Right ventricle myocardium superior (tissue), 1 donor: ENCODE data around the gene PLA2G4A. TPM values are rescaled to one million over a fixed set of nuclear protein-coding genes. Genes with fewer than 3 reads are reported as not detected.

Experiments used
- ATAC-seq: fragments of 200-7000 bp; cut with Tn5 transposase; one replicate; pipeline ENCODE4 v1.9.1; 2020; ENCODE audit warnings: mild to moderate bottlenecking; ENCODE audit not compliant: poor library complexity
- DNase-seq: peaks from one replicate; pipeline ENCODE4 v3.0.0-alpha.2; 2020
- intact Hi-C: fragments of 100-400 bp; cut with DNase I; formaldehyde crosslinking; loops from one replicate; pipeline ENCODE4 v1.11.2; 2022
- total RNA-seq: library from RNA; stranded (reverse); fragmentation: NEBNext Ultra II Directional; extraction: Animal tissue kit (Norgen Biotek cat#: 25700); gene quantifications from one replicate; pipeline ENCODE4 v1.2.1, GENCODE V29; 2021
- donor health status: DM: no; HTN: yes; CAD: no; lungs with severe emphysema.

The PLA2G4A gene
- total RNA-seq, 1 donor from 2014 or later = 2.1 TPM

DNA sequence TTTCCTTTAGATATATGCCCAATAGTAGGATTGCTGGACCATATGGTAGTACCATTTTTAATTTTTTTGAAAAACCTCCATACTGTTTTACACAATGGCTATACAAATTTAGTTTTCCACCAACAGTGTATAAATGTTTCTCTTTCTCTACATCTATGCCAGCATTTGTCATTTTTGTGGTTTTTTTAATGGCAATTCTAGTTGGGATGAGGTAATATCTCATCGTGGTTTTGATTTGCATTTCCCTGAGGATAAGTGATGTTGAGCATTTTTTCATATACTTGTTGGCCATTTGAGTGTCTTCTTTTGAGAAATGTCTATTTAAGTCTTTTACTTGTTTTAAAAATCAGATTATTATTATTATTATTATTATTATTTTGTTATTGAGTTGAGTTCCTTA, 35.5 kb downstream of the PLA2G4A start:
- no peak for DNase-seq
- intact Hi-C loops = no loop called here
- no peak for ATAC-seq

DNA sequence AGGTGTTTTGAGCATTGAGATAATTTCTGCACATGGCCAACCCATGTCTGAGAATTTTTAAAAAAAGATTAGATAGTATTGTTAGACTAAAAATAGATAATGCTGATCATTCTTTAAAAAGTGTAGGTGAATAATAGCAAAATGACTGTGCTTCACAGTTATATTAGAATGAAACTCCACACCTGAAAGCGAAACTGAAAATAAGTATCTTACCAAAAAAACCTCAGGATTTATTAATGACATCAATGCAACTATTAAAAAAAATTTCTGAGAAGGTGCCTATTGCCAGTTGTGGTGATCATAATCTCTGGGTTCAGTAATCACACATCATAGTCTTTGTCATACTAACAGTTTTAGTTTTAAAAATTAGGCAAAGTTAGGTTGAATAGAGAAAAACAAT, 36.5 kb downstream of the PLA2G4A start:
- intact Hi-C loops = no loop called here
- ATAC-seq = no peak
- no peak for DNase-seq

DNA sequence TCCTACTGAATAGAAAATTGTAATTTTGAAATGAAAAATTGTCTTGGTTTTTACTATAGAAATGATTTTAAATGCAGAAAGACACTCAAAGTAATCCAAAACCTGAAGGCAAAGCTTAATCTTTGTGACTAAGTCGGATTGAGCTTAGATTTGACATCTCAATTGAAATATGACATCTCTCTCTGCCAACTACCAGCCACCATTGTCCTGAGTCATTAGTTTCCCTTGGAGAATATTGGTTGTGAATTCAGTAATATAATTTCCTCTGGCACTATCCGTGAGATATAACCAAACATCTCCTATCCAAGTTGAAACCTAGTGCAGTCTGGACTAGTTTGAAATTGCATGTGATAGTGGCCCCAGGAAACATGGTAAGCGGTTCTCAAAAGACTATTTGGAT, 37.1 kb downstream of the PLA2G4A start:
- no peak for ATAC-seq
- intact Hi-C loops = no loop called here
- DNase-seq = no peak

DNA sequence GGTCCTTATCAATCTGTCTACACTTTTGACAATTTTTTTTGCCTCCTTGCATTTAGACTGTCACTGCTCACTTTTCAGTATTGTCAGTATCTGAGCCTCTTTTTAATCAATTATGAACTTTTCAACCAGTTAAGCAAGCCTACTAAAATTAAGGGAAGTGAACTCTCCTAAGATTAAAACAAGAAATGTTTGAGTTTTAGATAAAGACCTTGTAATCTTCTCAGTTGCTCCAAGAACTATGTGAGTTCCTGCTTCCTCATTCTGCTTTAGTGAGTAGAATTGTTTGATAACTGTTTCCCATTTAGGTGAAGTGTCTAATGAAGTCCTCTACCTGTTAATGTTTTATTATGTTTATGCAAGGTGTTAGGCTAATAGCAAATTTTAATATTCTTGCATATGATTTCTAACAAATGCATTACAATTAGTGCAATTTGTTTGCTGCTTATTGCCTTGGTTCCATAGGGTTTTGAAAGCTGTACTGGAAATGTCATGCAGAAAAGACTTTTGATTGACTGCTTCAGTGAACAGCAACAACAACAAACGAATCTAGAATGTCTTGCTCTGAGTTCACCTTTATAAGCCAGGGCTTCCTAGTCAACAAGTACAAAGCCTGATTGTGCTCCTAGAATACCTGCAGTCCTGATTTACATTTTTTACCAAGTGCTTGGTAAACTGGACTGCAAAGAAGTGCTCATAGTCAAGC, 40.9 kb downstream of the PLA2G4A start:
- ATAC-seq (no peak), DNase-seq (no peak)
- intact Hi-C loops = no loop called here

DNA sequence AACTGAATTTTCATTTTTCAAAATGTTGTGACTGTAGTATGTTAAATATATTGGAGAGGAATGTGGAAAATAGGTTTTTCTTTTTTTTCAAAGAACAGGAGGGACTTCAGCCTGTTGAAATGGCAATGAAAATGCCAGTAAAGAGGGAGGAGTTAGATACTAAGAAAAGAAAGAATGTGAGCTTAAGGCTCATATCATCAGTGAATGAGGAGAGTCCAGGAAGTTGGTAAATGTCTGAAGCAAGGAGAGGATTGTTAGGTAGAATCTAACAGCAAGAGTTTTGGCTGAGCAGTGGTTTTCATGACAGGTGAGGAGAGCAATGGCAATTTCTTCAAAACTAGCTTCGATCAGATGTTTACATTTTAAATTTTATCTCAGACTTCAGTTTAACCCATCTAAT, 43.0 kb downstream of the PLA2G4A start:
- ATAC-seq (no peak), DNase-seq (no peak)
- intact Hi-C loops = no loop called here

DNA sequence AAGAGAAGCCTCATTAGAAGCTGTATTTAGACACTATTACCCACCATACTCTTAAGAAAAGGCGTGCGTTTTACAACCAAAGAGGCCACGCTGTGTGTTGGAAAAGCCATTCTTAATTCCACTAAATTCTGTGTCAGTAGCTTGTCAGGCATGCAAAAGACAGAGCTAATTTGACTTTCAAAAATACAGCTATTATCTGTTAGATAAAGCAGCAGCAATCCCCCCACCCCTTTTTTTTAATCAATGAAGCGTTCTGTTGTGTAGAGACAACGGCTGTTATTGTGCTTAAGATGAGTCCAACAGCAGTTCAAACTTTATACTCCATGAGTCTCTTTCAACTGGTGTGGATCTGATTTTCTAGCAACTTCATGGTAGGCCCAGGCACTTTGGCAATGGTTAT, 43.5 kb downstream of the PLA2G4A start:
- intact Hi-C loops = no loop called here
- ATAC-seq = no peak
- no peak for DNase-seq

DNA sequence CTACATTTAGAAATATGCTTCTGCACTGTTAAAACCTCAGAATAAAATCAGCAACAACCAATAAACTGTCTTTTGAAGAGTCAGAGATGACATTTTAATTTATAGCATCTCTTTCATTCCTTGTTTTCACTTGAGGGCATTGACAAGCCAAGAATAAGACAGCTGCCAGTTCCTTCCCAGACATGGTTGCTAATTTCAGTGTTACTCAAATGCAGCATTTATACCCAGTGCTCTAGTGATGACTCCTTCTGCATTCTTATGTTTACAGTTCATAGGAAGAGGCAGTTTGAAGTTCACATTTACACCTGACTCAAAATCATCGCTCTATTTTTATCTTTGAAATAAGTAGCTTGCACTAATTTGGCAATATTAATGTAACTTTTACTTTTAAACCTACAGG, 44.9 kb downstream of the PLA2G4A start:
- no peak for DNase-seq
- ATAC-seq = no peak
- intact Hi-C loops = no loop called here

DNA sequence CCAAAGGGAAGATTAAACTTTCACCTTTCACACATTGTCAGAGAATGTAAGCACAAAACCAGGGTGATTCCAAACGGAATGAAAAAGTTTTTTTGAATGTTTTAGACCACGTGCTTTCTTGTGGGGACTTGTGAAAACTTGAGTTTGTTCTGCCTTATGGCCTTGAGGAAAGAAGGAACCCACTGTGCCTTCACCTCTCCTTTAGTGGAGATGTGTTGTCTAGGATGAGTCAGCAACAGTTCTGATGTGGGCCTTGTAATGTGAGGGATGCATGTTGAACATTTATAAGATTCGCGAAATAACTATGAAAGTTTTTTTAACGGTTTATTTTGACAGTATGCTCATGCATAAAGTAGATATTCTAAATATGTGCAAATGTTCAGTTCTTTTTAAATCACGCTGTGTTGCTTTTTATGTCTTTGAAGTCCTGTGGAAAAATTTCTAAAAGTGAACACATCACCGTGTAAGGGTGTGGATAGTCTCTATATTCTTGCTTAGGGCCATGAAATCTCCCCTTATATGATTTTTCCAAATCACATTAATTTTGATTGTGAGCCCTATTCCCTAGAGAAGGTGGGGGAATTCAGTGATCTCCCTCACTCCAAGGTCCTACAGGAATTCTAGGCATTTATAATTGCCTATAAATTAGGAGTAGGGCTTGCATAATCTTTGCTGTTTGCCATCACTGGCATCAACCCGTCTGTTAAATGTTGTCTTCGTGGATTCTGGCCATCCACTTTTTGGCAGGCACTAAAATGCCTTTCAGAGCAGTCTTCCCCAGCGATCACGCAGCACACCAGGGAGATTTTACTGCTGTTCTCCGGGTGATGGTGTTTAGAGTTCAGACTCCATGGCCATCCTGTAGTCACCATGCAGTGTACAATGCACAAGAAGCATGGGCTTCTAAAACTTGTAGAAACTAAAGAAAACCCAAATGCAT, 47.4 kb downstream of the PLA2G4A start:
- intact Hi-C loops = no loop called here
- ATAC-seq = no peak

DNA sequence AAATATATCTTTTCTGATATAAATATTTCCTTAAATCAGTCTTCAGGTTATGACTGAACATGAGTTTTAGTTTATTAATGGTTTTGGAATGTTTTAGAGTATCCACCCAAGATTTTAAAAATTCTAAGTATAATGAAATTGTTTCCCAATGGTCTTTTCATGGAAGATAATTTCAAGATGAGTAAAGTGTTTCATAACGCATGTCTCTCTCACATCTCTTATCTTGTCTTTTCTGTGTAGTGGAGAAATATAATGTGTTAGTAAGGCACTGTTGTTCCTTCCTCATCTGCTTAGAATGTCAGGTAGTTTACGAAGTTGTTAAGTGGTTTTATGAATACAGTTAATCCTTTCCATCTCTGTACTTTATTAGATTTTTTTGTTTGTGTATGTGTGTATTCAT, 49.6 kb downstream of the PLA2G4A start:
- no peak for ATAC-seq
- intact Hi-C loops = no loop called here
- DNase-seq = no peak

More for the DNA sequence above, 47.4 kb downstream of the PLA2G4A start:
- DNase-seq = no peak

DNA sequence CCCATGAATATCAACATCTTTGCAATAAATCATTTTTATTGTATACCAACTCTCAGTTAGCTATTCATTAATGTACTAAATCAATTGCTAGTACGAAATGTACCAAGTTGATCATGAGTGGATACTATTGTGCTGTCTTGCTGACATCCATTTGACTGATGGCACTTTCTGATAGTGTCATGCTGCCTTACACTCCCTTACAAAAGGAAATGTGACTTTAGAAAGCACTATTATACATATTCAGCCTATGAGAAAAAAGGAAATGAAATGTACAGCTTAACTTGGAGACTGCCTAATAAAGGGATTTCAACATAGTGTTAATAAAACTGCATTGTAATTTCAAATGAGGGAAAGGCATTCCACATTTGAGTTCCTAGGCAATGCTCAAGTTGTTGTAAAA, 52.2 kb downstream of the PLA2G4A start:
- ATAC-seq = no peak
- intact Hi-C loops = no loop called here
- DNase-seq = no peak

DNA sequence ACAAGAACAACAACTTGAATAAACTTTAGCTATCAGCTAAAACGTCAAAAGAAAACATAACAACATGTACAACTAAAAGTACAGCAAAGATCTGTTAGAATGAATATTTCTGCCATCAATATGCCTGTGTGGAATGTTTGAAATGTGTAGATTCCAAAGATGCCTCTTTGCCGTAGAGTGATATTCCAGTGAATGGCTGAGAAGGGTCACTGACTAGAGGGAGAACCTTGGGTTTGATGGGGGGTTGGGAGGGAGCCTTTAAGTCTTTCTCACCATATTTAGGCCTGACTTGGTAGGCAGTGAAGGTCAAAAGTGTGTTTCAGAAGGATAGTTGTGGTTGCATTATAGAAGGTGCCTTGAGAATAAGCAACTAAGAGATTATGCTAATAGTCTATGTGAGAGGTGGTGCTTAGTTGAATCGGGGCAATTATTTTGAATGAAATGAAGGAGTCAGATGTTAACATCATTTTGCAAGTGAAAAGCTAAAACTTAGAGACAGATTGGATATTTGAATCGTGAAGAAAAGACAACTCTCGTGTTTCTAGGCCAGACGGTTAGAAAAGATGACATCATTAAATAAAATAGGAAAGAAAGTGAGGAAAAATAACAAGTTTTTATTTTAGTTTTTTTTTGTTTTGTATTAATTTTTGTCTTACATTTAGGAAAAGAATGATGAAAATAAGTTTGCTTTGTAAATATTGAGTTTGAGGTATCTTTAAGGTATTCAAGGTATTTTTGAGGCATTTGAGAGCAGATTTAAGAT, 53.8 kb downstream of the PLA2G4A start:
- intact Hi-C loops = no loop called here
- ATAC-seq = no peak
- DNase-seq = no peak

DNA sequence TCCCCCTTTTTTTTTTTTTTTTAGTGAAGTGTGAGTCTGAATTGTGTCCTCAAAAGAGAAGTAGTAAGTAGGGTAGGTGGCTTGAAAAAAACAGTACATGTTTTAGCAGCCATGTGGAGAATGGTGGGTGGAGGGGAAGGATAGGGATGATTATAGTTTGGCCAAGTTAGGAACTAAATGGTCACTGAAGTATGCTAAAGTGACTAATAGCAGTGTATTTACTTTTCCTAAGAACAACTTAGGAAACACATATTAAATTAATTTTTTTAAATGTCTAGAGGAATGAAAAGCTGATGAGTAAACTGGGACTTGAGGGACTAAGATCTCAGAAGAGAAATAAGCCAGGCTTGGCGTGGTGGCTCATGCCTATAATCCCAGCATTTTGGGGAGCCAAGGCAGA, 55.5 kb downstream of the PLA2G4A start:
- intact Hi-C loops = no loop called here
- no peak for DNase-seq
- ATAC-seq = no peak

DNA sequence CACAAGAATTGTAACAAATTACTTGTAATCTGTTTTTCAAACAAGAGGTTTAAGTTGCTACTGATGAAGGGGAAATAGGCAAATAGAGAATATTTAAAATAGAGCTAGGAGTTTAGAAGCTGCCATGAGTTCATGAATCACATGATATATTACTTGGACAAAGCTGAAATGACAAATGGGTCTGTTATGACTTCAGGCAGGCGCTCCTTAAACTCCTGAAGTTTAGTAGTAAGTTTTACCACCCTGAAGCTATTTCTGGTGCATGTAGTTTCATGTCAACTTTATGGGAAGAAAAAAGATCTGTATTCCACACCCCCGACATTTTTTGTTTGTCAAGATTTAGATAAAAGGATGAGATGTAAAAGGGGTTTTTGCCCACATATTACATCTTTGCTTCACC, 58.5 kb downstream of the PLA2G4A start:
- no peak for ATAC-seq
- intact Hi-C loops = no loop called here
- DNase-seq = no peak

DNA sequence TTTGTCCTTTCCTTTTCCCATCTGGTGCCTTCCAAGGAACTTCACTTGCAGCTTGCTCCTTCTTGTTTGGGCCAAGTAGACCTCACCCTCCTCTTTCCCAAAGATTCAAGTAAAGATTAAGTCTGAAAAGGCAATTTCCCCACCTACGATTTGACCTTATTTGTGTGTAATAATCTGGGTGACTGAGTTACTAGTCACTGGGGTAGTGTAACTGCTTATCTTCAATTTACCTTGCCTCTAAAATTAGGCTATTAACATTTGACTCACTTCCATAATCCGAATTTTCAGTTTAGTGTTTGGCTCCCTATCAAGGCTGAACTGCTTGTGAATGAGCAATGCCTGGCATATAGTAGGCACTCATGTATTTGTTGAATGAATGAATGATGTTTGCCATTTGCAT, 59.6 kb downstream of the PLA2G4A start:
- no peak for ATAC-seq
- DNase-seq = no peak
- intact Hi-C loops = no loop called here

DNA sequence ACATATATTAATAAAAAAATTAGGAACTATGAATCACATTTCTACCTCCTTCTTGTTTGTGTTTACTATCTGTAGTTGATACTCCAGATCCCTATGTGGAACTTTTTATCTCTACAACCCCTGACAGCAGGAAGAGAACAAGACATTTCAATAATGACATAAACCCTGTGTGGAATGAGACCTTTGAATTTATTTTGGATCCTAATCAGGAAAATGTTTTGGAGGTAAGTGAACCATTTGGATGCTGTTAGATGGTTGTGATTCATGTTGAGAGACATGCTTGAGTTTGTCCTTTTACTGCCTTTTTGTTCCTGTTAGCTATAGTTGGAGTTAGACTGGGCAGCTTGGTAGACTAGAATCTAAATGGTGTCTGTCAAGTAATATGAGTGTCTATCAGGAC, 64.2 kb downstream of the PLA2G4A start:
- no peak for DNase-seq
- no peak for ATAC-seq

DNA sequence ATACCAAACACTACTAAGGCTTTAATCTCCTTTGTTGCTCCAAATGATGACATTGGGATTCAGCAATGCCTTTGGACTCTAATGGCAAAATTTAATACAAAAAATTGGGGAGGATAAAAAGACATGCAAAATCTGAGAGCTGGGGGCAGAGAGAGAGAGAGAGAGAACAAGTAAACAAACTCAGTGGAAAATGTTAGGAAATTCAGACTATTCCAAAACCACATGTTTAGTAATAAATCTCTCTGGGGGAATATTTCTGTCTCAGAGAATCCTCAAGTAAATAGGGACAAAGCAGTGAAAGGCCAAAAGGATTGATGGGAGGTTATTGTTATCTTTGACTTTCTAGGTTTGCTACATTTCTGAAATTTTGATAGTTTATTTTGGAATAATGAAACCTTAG, 65.7 kb downstream of the PLA2G4A start:
- intact Hi-C loops = no loop called here
- DNase-seq (no peak), ATAC-seq (peak; percentile 49)

More for the DNA sequence above, 64.2 kb downstream of the PLA2G4A start:
- intact Hi-C loops = no loop called here

DNA sequence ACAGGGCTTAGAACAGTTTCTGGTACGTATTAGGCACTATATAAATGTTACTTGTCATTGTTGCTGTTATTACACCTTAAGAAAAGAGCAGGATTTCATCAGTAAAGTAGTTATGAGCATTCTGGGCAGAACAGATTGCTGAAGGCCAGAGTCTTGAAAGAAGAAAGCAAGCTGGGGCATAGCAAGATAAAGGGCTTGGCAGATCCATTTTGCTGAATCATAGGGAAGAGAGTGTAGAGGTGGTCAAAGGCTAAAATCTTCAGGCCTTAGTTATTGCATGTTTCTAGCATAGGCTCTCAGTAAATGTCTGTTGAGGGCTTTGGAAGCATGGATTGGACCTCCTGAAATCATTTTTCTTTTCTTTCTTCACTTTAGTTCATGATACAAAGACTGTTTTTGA, 67.5 kb downstream of the PLA2G4A start:
- intact Hi-C loops = no loop called here
- peak; percentile 50 for ATAC-seq
- DNase-seq = no peak

DNA sequence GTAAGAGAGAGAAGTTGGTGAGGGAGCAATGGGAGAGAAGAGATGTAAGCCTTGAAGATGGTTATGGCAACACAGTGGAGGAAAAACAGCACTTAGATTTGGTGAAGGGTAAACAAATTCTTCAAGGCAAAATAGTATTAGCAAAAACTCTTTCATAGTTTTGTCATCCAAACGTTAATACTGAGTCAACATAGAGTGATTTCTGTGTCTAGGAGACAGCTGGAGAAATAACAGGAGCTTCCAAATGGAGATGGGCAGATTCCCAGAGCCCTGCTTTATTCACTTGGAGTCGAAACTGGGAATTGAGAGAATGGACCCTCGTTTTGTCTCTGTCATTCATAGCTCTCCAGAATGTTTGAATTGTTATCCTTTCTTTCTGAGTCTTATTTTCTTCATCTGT, 68.3 kb downstream of the PLA2G4A start:
- ATAC-seq (peak; percentile 43), DNase-seq (no peak)
- intact Hi-C loops = no loop called here

DNA sequence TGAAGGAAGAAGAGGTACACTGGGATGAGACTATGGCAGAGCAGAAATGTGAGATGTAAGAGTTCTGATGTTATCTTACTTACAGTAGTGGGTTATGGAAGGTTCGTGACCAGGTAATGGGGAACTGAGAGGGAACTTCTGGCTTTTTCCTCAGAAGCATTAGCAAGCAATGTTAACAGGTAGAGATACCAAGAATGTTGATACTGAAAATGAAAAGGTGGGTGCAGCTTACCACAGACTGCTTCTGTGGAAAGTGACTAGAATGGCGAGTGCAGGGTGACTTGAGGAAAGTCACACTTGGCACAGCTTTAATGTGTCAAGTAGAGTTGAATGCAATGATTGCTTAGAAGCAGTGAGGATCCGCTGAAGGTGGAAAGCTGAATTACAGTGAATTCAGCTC, 70.8 kb downstream of the PLA2G4A start:
- DNase-seq = no peak
- intact Hi-C loops = no loop called here
- no peak for ATAC-seq
